CD4-positive, alpha-beta memory T cell (primary cell): ENCODE results near the gene FEN1. TPM values are rescaled to one million over a fixed set of nuclear protein-coding genes. Genes with fewer than 3 reads are reported as not detected.
A peak's percentile ranks its signal among the peaks of the same experiment; 100 is the strongest.

Experiments
- CTCF ChIA-PET: fragments of 350-600 bp; sonication (Branson Sonifier 250); formaldehyde crosslinking; loops from one replicate; lab custom pipeline; 2021; ENCODE audit warnings: inconsistent platforms; ENCODE audit not compliant: partially characterized antibody; lab: Charles Lee
- POLR2A ChIA-PET: fragments of 350-600 bp; sonication (Branson Sonifier 250); formaldehyde crosslinking; loops from one replicate; lab custom pipeline; 2021; ENCODE audit not compliant: partially characterized antibody; lab: Charles Lee
- DNase-seq, 5 donors: peaks; one replicate each; pipeline versions ENCODE4 v3.0.0 to v3.0.0-alpha.2; 2020 to 2022; ENCODE audit warnings: mixed read lengths in 1 of 5
- H3K27ac ChIP-seq: one replicate; pipeline ENCODE4 v1.7.0; 2013; ENCODE audit warnings: low read depth, low read length
- H3K27me3 ChIP-seq: 2 replicates; pipeline ENCODE4 v1.7.0; 2013; ENCODE audit warnings: mild to moderate bottlenecking, low read length, moderate library complexity; ENCODE audit not compliant: insufficient read depth
- H3K36me3 ChIP-seq: 2 replicates; pipeline ENCODE4 v1.7.0; 2013; ENCODE audit warnings: mild to moderate bottlenecking, low read length, moderate library complexity; ENCODE audit not compliant: insufficient read depth
- H3K4me1 ChIP-seq: 2 replicates; pipeline ENCODE4 v1.7.0; 2013; ENCODE audit warnings: mild to moderate bottlenecking, low read length, moderate library complexity; ENCODE audit not compliant: insufficient read depth
- H3K4me3 ChIP-seq, 2 donors: one replicate each; pipeline ENCODE4 v1.7.0; 2013; ENCODE audit warnings: low read length in 2 of 2, mild to moderate bottlenecking in 1 of 2
- H3K9me3 ChIP-seq, 2 donors: one replicate each; pipeline ENCODE4 v1.7.0; 2013; ENCODE audit warnings: low read length in 2 of 2, control low read depth in 1 of 2; ENCODE audit not compliant: control insufficient read depth in 1 of 2
- H3K27ac Mint-ChIP-seq, 7 donors: one replicate each; pipeline ENCODE4 v1.8.0; 2020 to 2021; ENCODE audit warnings: mixed read lengths in 7 of 7, mild to moderate bottlenecking in 6 of 7, inconsistent platforms in 3 of 7, moderate library complexity in 3 of 7
- H3K27me3 Mint-ChIP-seq, 2 donors: one replicate each; pipeline ENCODE4 v1.8.0; 2020 to 2021; ENCODE audit warnings: mixed read lengths in 2 of 2
- H3K36me3 Mint-ChIP-seq, 2 donors: one replicate each; pipeline ENCODE4 v1.8.0; 2020 to 2021; ENCODE audit warnings: mixed read lengths in 2 of 2, inconsistent platforms in 1 of 2, mild to moderate bottlenecking in 1 of 2
- H3K4me1 Mint-ChIP-seq, 4 donors: one replicate each; pipeline ENCODE4 v1.8.0; 2020 to 2021; ENCODE audit warnings: mixed read lengths in 4 of 4, mild to moderate bottlenecking in 1 of 4
- H3K4me3 Mint-ChIP-seq, 8 donors: one replicate each; pipeline ENCODE4 v1.8.0; 2020 to 2021; ENCODE audit warnings: mixed read lengths in 8 of 8, mild to moderate bottlenecking in 7 of 8, moderate library complexity in 6 of 8, inconsistent platforms in 3 of 8
- H3K9me3 Mint-ChIP-seq, 8 donors: one replicate each; pipeline ENCODE4 v1.8.0; 2020 to 2021; ENCODE audit warnings: mixed read lengths in 8 of 8, mild to moderate bottlenecking in 5 of 8, inconsistent platforms in 3 of 8, moderate library complexity in 1 of 8
- intact Hi-C: fragments of 100-400 bp; cut with micrococcal nuclease; formaldehyde crosslinking; loops from one replicate; pipeline ENCODE4 v1.15.1; 2023
- polyA plus RNA-seq, 2 donors: library from polyadenylated mRNA; unstranded; fragments of 300-500 nt; fragmentation: Illumina TruSeq; gene quantifications; one replicate each; pipeline ENCODE4 v1.2.3, GENCODE V29; 2021
- total RNA-seq, 2 experiments: library from RNA; stranded (reverse); gene quantifications; one replicate each; pipeline ENCODE4 v1.2.3, GENCODE V29; 2021

Gene FEN1
- total and polyA plus RNA-seq, 4 experiments from 2014 or later: 7.4 to 15.4 (median 10.4) TPM

- intact Hi-C loops: no loop called here
- peak overlapping the region; percentile 30 to 78 (median 57) for H3K27ac Mint-ChIP-seq
- POLR2A ChIA-PET: interaction anchor here (0.8 kb wide), 1 partner anchor 352 kb away, joined by 3 read pairs; no protein-coding TSS in a partner anchor
Measured at GRCh38 chr11:61752925-61753521, 39.7 kb upstream of the FEN1 start.

GRCh38 chr11:61753672-61754071 lies 39.0 kb upstream of the FEN1 start:
- ChIA-PET CTCF (interaction anchor here (1.0 to 1.6 kb wide), 3 partner anchors 20 to 40 kb away, joined by 3 to 5 read pairs (median 4); no protein-coding TSS in a partner anchor), POLR2A (interaction anchor here (0.8 kb wide), 1 partner anchor 351 kb away, joined by 3 read pairs; no protein-coding TSS in a partner anchor)
- H3K4me3 Mint-ChIP-seq: peak overlapping the region in 7 of 8 donors; percentile 36 to 77 (median 74)
- Histone ChIP-seq H3K4me1 (peaks cover 17% of the 10 kb centered on the region), H3K9me3 (no peaks in the 10 kb centered on the region), H3K27me3 (no peaks in the 10 kb centered on the region), H3K36me3 (no peaks in the 10 kb centered on the region), H3K4me3 (no peak overlapping the region), H3K27ac (no peak overlapping the region)
- peaks cover 10 to 12% of the 10 kb centered on the region in 2 donors for H3K27me3 Mint-ChIP-seq
- intact Hi-C loops: no loop called here
- peaks cover 2 to 42% (median 21%) of the 10 kb centered on the region in 4 donors for H3K4me1 Mint-ChIP-seq
- no peak for DNase-seq
- no peaks in the 10 kb centered on the region for H3K36me3 Mint-ChIP-seq
- H3K9me3 Mint-ChIP-seq: no peaks in the 10 kb centered on the region
- H3K27ac Mint-ChIP-seq: peak overlapping the region in 1 of 7 donors; percentile 50

More at GRCh38 chr11:61752925-61753521, 39.7 kb upstream of the FEN1 start:
- CTCF ChIA-PET: interaction anchor here (1.6 kb wide), 1 partner anchor 40 kb away, joined by 5 read pairs; no protein-coding TSS in a partner anchor
- H3K27me3 Mint-ChIP-seq: peaks cover 11 to 13% of the 10 kb centered on the region in 2 donors
- no peaks in the 10 kb centered on the region for H3K36me3 Mint-ChIP-seq
- H3K27me3 ChIP-seq: no peaks in the 10 kb centered on the region
- H3K4me3 ChIP-seq: no peak overlapping the region
- no peak overlapping the region for H3K27ac ChIP-seq
- no peaks in the 10 kb centered on the region for H3K9me3 ChIP-seq
- DNase-seq: no peak
- H3K4me1 Mint-ChIP-seq: peaks cover 2 to 42% (median 21%) of the 10 kb centered on the region in 4 donors
- peaks cover 17% of the 10 kb centered on the region for H3K4me1 ChIP-seq
- peak overlapping the region; percentile 65 to 77 (median 74) for H3K4me3 Mint-ChIP-seq
- H3K36me3 ChIP-seq: no peaks in the 10 kb centered on the region
- no peaks in the 10 kb centered on the region for H3K9me3 Mint-ChIP-seq

GRCh38 chr11:61754534-61755482 lies 37.9 kb upstream of the FEN1 start:
- no peaks in the 10 kb centered on the region for H3K36me3 Mint-ChIP-seq
- H3K27ac Mint-ChIP-seq: no peak overlapping the region
- no peaks in the 10 kb centered on the region for H3K27me3 ChIP-seq
- ChIA-PET POLR2A (no interaction called here), CTCF (interaction anchor here (1.0 to 1.6 kb wide), 4 partner anchors 10 to 42 kb away, joined by 3 to 5 read pairs (median 4); no protein-coding TSS in a partner anchor)
- H3K4me1 ChIP-seq: peaks cover 17% of the 10 kb centered on the region
- H3K36me3 ChIP-seq: no peaks in the 10 kb centered on the region
- no peak overlapping the region for H3K4me3 ChIP-seq
- no peak overlapping the region for H3K4me3 Mint-ChIP-seq
- H3K27ac ChIP-seq: no peak overlapping the region
- H3K27me3 Mint-ChIP-seq: peaks cover 4 to 6% of the 10 kb centered on the region in 2 donors
- H3K4me1 Mint-ChIP-seq: peaks cover 2 to 42% (median 21%) of the 10 kb centered on the region in 4 donors
- H3K9me3 Mint-ChIP-seq: no peaks in the 10 kb centered on the region
- intact Hi-C loops: no loop called here
- H3K9me3 ChIP-seq: no peaks in the 10 kb centered on the region
- no peak for DNase-seq

- H3K4me1 Mint-ChIP-seq: peaks cover 2 to 38% (median 19%) of the 10 kb centered on the region in 4 donors
- POLR2A ChIA-PET: interaction anchor here (0.8 kb wide), 1 partner anchor 72 kb away, joined by 3 read pairs; no protein-coding TSS in a partner anchor
- no peak for DNase-seq
- H3K27me3 Mint-ChIP-seq: peaks cover 3% of the 10 kb centered on the region in 2 donors
- H3K9me3 Mint-ChIP-seq: no peaks in the 10 kb centered on the region
- H3K36me3 Mint-ChIP-seq: no peaks in the 10 kb centered on the region
- intact Hi-C loops: no loop called here
- Histone ChIP-seq H3K4me3 (no peak overlapping the region), H3K27me3 (no peaks in the 10 kb centered on the region), H3K36me3 (no peaks in the 10 kb centered on the region), H3K9me3 (no peaks in the 10 kb centered on the region), H3K4me1 (peaks cover 17% of the 10 kb centered on the region), H3K27ac (no peak overlapping the region)
- CTCF ChIA-PET: interaction anchor here (1.0 kb wide), 1 partner anchor 41 kb away, joined by 3 read pairs; no protein-coding TSS in a partner anchor
- no peak overlapping the region for H3K4me3 Mint-ChIP-seq
- H3K27ac Mint-ChIP-seq: peak overlapping the region in 2 of 7 donors; percentile 17 to 31
Measured at GRCh38 chr11:61756147-61756451, 36.6 kb upstream of the FEN1 start.

- peak overlapping the region in 3 of 7 donors; percentile 14 to 31 (median 17) for H3K27ac Mint-ChIP-seq
- POLR2A ChIA-PET: interaction anchor here (0.8 kb wide), 1 partner anchor 73 kb away, joined by 3 read pairs; no protein-coding TSS in a partner anchor
- H3K4me1 Mint-ChIP-seq: peaks cover 2 to 35% (median 16%) of the 10 kb centered on the region in 4 donors
- no peak for DNase-seq
- peaks cover 16% of the 10 kb centered on the region for H3K4me1 ChIP-seq
- no peaks in the 10 kb centered on the region for H3K9me3 Mint-ChIP-seq
- H3K27me3 Mint-ChIP-seq: peaks cover 1 to 2% of the 10 kb centered on the region in 2 donors
- H3K27me3 ChIP-seq: no peaks in the 10 kb centered on the region
- H3K27ac ChIP-seq: no peak overlapping the region
- H3K4me3 Mint-ChIP-seq: no peak overlapping the region
- H3K4me3 ChIP-seq: no peak overlapping the region
- CTCF ChIA-PET: interaction anchor here (1.0 kb wide), 1 partner anchor 40 kb away, joined by 3 read pairs; no protein-coding TSS in a partner anchor
- H3K36me3 Mint-ChIP-seq: no peaks in the 10 kb centered on the region
- no peaks in the 10 kb centered on the region for H3K9me3 ChIP-seq
- no peaks in the 10 kb centered on the region for H3K36me3 ChIP-seq
- intact Hi-C loops: no loop called here
Measured at GRCh38 chr11:61756452-61757212, 36.1 kb upstream of the FEN1 start.

GRCh38 chr11:61757213-61757862 lies 35.4 kb upstream of the FEN1 start:
- no peak for DNase-seq
- H3K9me3 ChIP-seq: no peaks in the 10 kb centered on the region
- ChIA-PET POLR2A (no interaction called here), CTCF (interaction anchor here (1.5 kb wide), 2 partner anchors 8 to 325 kb away, joined by 3 to 4 read pairs; no protein-coding TSS in a partner anchor)
- H3K4me1 ChIP-seq: peaks cover 10% of the 10 kb centered on the region
- H3K27ac ChIP-seq: no peak overlapping the region
- H3K27me3 ChIP-seq: no peaks in the 10 kb centered on the region
- Mint-ChIP-seq H3K4me3 (no peak overlapping the region), H3K4me1 (peaks cover 0 to 35% (median 14%) of the 10 kb centered on the region in 4 donors), H3K27ac (peak overlapping the region in 2 of 7 donors; percentile 14 to 65), H3K9me3 (no peaks in the 10 kb centered on the region), H3K36me3 (no peaks in the 10 kb centered on the region), H3K27me3 (peaks cover 1 to 5% of the 10 kb centered on the region in 2 donors)
- H3K36me3 ChIP-seq: no peaks in the 10 kb centered on the region
- H3K4me3 ChIP-seq: no peak overlapping the region
- intact Hi-C loops: no loop called here
